Measurements from ENCODE around the gene ZMYND8.

DNA sequence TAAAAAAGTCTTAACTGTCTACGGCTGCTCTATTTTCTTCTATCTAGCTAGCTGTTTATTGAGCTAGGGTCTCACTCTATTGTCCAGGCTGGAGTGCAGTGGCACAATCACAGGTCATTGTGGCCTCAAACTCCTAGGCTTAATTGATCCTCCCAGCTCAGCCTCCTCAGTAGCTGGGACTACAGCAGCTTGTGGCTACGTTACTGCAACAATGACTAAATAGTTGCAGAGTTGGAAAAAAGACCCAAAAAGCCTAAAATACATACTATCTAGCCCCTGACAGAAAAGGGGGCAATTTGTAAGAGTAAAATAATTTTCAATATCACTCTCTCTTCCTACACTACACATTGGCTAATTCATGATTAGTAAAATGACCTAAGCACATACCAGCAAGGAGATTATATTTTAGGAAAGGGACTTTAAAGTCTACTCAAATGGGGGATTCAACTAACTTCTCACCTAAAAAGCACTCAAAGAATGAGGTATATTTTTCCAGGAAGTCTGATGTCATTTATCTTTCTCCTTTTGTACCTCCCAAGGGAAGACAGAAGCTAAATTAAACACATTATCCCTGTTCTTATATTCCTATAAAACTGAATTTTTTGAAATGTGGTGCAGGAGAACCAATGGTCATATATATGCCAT is 82.8 kb downstream of the ZMYND8 start:
- no peak for TF ChIP-seq POLR2A (IDR thresholded peaks at IDR 0.05)
- TF ChIP-seq, protein P1, sequence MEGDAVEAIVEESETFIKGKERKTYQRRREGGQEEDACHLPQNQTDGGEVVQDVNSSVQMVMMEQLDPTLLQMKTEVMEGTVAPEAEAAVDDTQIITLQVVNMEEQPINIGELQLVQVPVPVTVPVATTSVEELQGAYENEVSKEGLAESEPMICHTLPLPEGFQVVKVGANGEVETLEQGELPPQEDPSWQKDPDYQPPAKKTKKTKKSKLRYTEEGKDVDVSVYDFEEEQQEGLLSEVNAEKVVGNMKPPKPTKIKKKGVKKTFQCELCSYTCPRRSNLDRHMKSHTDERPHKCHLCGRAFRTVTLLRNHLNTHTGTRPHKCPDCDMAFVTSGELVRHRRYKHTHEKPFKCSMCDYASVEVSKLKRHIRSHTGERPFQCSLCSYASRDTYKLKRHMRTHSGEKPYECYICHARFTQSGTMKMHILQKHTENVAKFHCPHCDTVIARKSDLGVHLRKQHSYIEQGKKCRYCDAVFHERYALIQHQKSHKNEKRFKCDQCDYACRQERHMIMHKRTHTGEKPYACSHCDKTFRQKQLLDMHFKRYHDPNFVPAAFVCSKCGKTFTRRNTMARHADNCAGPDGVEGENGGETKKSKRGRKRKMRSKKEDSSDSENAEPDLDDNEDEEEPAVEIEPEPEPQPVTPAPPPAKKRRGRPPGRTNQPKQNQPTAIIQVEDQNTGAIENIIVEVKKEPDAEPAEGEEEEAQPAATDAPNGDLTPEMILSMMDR (IDR thresholded peaks at IDR 0.05), result no peak
